Lower leg skin (tissue), 3 donors: ENCODE data around the gene RBPJ.

Source experiments
- POLR2A ChIP-seq, 2 donors: fragments of 450-650 bp; IDR thresholded peaks; one replicate each; pipeline ENCODE4 v1.6.1; 2016 to 2017; ENCODE audit warnings: antibody characterized with exemption in 2 of 2, mild to moderate bottlenecking in 1 of 2, moderate library complexity in 1 of 2
- TF ChIP-seq, protein P1 (sequence below), 3 donors: fragments of 450-650 bp; IDR thresholded peaks; one replicate each; pipeline ENCODE4 v1.5.1; 2016; ENCODE audit warnings: antibody characterized with exemption in 3 of 3, mild to moderate bottlenecking in 3 of 3, moderate library complexity in 2 of 3

DNA sequence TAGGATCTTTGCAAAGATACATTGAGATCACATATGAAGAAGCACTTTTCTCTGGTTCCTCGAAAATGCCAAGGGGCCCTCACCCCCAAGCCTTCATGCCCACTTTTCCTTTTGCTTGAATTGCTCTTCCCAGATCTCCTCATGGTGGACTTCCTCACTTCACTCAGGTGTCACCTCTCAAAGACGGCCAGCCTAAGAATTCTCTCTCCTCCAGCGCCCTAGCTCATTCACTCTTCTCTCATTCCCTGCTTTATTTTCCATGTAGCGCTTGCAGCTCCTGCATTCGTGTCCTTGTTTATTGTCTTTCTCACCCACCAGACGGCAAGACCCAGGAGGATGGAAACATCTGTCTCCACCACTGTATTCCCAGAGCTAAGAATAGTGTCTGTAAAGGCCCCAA lies 136.6 kb downstream of the RBPJ start:
- TF ChIP-seq POLR2A (IDR thresholded peaks at IDR 0.05): no peak
- TF ChIP-seq, protein P1, sequence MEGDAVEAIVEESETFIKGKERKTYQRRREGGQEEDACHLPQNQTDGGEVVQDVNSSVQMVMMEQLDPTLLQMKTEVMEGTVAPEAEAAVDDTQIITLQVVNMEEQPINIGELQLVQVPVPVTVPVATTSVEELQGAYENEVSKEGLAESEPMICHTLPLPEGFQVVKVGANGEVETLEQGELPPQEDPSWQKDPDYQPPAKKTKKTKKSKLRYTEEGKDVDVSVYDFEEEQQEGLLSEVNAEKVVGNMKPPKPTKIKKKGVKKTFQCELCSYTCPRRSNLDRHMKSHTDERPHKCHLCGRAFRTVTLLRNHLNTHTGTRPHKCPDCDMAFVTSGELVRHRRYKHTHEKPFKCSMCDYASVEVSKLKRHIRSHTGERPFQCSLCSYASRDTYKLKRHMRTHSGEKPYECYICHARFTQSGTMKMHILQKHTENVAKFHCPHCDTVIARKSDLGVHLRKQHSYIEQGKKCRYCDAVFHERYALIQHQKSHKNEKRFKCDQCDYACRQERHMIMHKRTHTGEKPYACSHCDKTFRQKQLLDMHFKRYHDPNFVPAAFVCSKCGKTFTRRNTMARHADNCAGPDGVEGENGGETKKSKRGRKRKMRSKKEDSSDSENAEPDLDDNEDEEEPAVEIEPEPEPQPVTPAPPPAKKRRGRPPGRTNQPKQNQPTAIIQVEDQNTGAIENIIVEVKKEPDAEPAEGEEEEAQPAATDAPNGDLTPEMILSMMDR (IDR thresholded peaks at IDR 0.05): no peak
